ENCODE data around the gene LRP3. TPM values are rescaled to one million over a fixed set of nuclear protein-coding genes. Genes with fewer than 3 reads are reported as not detected.

The LRP3 gene
- polyA plus RNA-seq, 1 donor from 2014 or later: 60.1 TPM

DNA sequence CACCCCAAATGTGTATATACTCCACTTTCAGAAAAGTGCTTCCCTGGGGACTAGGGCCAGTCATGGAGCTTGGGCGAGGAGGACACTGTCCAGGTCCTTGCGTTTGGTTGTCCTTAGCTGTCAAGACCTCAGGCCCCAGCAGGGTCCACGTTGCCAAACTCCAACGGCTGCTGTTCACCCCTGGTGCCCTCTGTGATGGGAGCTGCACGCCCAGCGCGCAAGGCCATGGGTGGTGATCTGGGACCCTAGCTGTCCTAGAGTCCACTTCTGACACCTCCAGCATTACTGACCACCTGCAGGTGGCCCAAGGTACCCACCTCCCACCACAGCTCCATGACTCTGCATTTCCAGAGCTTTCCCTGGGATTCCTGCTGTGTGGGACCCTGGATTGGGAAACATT, 4.0 kb downstream of the LRP3 start:
- Histone ChIP-seq H3K4me3 (ENCODE audit: low read length) (no peak overlapping the region), H3K36me3 (ENCODE audit: insufficient read depth, low read length) (peaks cover 6% of the 10 kb centered on the region), H3K4me2 (ENCODE audit: low read length) (no peak overlapping the region), H3K27me3 (ENCODE audit: insufficient read depth, low read depth, low read length) (no peaks in the 10 kb centered on the region), H4K20me1 (ENCODE audit: insufficient read depth) (no peaks in the 10 kb centered on the region), H3F3A (ENCODE audit: insufficient read depth, low read length, poor library complexity, severe bottlenecking) (no peaks in the 10 kb centered on the region), H2AFZ (ENCODE audit: low read depth, low read length) (no peak overlapping the region), H3K9ac (ENCODE audit: low read length) (no peak overlapping the region), H3K9me3 (ENCODE audit: low read length) (no peaks in the 10 kb centered on the region), H3K9me2 (ENCODE audit: insufficient read depth, low read length) (no peaks in the 10 kb centered on the region), H3K79me2 (replicated peaks; ENCODE audit: insufficient read depth, low read length) (peaks cover 17% of the 10 kb centered on the region), H3K27ac (ENCODE audit: low read length) (no peak overlapping the region)
- TF ChIP-seq, protein P1, sequence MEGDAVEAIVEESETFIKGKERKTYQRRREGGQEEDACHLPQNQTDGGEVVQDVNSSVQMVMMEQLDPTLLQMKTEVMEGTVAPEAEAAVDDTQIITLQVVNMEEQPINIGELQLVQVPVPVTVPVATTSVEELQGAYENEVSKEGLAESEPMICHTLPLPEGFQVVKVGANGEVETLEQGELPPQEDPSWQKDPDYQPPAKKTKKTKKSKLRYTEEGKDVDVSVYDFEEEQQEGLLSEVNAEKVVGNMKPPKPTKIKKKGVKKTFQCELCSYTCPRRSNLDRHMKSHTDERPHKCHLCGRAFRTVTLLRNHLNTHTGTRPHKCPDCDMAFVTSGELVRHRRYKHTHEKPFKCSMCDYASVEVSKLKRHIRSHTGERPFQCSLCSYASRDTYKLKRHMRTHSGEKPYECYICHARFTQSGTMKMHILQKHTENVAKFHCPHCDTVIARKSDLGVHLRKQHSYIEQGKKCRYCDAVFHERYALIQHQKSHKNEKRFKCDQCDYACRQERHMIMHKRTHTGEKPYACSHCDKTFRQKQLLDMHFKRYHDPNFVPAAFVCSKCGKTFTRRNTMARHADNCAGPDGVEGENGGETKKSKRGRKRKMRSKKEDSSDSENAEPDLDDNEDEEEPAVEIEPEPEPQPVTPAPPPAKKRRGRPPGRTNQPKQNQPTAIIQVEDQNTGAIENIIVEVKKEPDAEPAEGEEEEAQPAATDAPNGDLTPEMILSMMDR (IDR thresholded peaks at IDR 0.05; ENCODE audit: poor library complexity, severe bottlenecking): no peak
- TF ChIP-seq RAD21 (conservative IDR thresholded peaks at IDR 0.05) (no peak), EZH2 (IDR thresholded peaks at IDR 0.05; ENCODE audit: borderline replicate concordance, insufficient read depth, low read length, poor library complexity, severe bottlenecking) (no peak)

DNA sequence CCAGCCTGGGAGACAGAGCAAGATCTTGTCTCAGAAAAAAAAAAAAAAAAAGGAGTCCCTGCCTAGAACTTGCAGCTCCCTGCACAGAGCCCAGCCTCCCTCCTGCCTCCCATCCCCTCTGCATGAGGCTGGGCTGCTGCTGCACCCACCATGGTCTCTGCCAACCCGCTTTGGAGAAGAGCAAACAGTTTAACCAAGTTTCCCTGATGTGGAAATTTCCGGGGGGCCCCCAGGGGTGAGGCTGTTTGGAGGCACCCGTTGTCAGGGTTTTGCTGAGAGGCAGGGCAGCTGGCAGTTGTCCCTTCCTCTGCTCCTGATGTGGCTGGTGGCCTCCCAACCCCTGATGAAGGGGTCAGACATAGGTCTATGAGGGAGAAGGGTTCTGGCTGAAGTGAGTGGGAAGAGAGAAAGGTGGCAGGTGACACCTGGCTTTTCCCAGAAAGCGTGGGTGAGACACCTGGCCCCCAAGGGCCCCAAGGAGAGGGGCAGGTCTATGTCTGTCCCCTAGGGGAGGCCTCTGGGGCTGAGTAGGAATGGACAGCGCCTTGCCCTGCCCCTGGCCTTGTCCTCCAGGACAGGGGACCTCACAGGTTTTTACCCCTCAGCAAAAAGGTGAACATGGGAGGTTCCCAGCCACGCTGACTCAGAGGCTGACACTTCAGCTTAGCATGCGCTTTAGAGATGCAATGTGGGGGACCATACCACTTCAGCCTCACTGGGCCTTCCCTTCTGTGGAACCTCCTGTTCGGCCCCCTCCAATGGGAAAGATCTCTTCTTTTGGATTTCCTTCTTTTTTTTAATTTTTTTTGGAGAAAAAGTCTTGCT, 5.5 kb downstream of the LRP3 start:
- Histone ChIP-seq H3K36me3 (ENCODE audit: insufficient read depth, low read length) (peaks cover 6% of the 10 kb centered on the region), H3K27ac (ENCODE audit: low read length) (no peak overlapping the region)
- TF ChIP-seq, protein P2, sequence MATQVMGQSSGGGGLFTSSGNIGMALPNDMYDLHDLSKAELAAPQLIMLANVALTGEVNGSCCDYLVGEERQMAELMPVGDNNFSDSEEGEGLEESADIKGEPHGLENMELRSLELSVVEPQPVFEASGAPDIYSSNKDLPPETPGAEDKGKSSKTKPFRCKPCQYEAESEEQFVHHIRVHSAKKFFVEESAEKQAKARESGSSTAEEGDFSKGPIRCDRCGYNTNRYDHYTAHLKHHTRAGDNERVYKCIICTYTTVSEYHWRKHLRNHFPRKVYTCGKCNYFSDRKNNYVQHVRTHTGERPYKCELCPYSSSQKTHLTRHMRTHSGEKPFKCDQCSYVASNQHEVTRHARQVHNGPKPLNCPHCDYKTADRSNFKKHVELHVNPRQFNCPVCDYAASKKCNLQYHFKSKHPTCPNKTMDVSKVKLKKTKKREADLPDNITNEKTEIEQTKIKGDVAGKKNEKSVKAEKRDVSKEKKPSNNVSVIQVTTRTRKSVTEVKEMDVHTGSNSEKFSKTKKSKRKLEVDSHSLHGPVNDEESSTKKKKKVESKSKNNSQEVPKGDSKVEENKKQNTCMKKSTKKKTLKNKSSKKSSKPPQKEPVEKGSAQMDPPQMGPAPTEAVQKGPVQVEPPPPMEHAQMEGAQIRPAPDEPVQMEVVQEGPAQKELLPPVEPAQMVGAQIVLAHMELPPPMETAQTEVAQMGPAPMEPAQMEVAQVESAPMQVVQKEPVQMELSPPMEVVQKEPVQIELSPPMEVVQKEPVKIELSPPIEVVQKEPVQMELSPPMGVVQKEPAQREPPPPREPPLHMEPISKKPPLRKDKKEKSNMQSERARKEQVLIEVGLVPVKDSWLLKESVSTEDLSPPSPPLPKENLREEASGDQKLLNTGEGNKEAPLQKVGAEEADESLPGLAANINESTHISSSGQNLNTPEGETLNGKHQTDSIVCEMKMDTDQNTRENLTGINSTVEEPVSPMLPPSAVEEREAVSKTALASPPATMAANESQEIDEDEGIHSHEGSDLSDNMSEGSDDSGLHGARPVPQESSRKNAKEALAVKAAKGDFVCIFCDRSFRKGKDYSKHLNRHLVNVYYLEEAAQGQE (IDR thresholded peaks at IDR 0.05; ENCODE audit: borderline replicate concordance): no peak

DNA sequence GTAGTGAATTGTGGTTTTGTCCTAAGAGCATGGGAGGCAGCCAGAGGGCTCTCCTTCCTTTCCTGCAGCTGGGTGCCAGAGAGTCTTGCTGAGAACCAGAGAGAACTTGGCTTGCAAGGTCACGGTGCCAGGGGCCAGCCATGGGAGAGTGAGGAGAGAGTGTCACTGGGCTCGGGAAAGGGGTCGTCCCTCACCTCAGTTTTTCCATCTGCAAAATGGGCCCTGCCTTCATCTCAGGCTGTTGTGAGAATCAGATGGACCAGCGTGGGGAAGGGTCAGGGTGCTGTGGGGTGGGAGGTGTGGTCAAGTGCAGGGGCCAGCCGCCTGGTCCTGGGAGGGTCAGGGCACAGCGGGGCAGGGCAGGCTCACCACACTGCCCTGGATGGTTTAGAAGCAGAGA, 7.3 kb downstream of the LRP3 start:
- H4K20me1 ChIP-seq (ENCODE audit: insufficient read depth): no peaks in the 10 kb centered on the region
- H3K4me3 ChIP-seq (ENCODE audit: low read length): no peak overlapping the region
- peaks cover 6% of the 10 kb centered on the region for H3K36me3 ChIP-seq (ENCODE audit: insufficient read depth, low read length)
- no peaks in the 10 kb centered on the region for H3K9me3 ChIP-seq (ENCODE audit: low read length)
- no peak overlapping the region for H2AFZ ChIP-seq (ENCODE audit: low read depth, low read length)
- no peak overlapping the region for H3K9ac ChIP-seq (ENCODE audit: low read length)
- H3K27ac ChIP-seq (ENCODE audit: low read length): no peak overlapping the region
- no peaks in the 10 kb centered on the region for H3K9me2 ChIP-seq (ENCODE audit: insufficient read depth, low read length)
- TF ChIP-seq TAF1 (IDR thresholded peaks at IDR 0.05; ENCODE audit: low read depth) (no peak), RAD21 (conservative IDR thresholded peaks at IDR 0.05) (no peak), EP300 (conservative IDR thresholded peaks at IDR 0.05; ENCODE audit: poor library complexity, severe bottlenecking) (no peak), MXI1 (conservative IDR thresholded peaks at IDR 0.05; ENCODE audit: poor library complexity, severe bottlenecking) (no peak), SMC3 (conservative IDR thresholded peaks at IDR 0.05; ENCODE audit: poor library complexity) (no peak), EZH2 (IDR thresholded peaks at IDR 0.05; ENCODE audit: borderline replicate concordance, insufficient read depth, low read length, poor library complexity, severe bottlenecking) (no peak), POLR2AphosphoS5 (IDR thresholded peaks at IDR 0.05) (no peak)
- TF ChIP-seq, protein P2 (IDR thresholded peaks at IDR 0.05; ENCODE audit: borderline replicate concordance): no peak
- TF ChIP-seq, protein P1 (IDR thresholded peaks at IDR 0.05; ENCODE audit: poor library complexity, severe bottlenecking): no peak
- H3K79me2 ChIP-seq (replicated peaks; ENCODE audit: insufficient read depth, low read length): no peaks in the 10 kb centered on the region
- no peaks in the 10 kb centered on the region for H3K27me3 ChIP-seq (ENCODE audit: insufficient read depth, low read depth, low read length)
- no peaks in the 10 kb centered on the region for H3F3A ChIP-seq (ENCODE audit: insufficient read depth, low read length, poor library complexity, severe bottlenecking)
- no peak overlapping the region for H3K4me2 ChIP-seq (ENCODE audit: low read length)

More for the DNA sequence above, 5.5 kb downstream of the LRP3 start:
- no peaks in the 10 kb centered on the region for H3K9me3 ChIP-seq (ENCODE audit: low read length)
- H3K9me2 ChIP-seq (ENCODE audit: insufficient read depth, low read length): no peaks in the 10 kb centered on the region
- H3K9ac ChIP-seq (ENCODE audit: low read length): no peak overlapping the region
- H4K20me1 ChIP-seq (ENCODE audit: insufficient read depth): no peaks in the 10 kb centered on the region
- H3F3A ChIP-seq (ENCODE audit: insufficient read depth, low read length, poor library complexity, severe bottlenecking): no peaks in the 10 kb centered on the region
- no peaks in the 10 kb centered on the region for H3K27me3 ChIP-seq (ENCODE audit: insufficient read depth, low read depth, low read length)
- no peak overlapping the region for H3K4me3 ChIP-seq (ENCODE audit: low read length)
- H2AFZ ChIP-seq (ENCODE audit: low read depth, low read length): no peak overlapping the region
- H3K4me2 ChIP-seq (ENCODE audit: low read length): no peak overlapping the region
- H3K79me2 ChIP-seq (replicated peaks; ENCODE audit: insufficient read depth, low read length): peaks cover 14% of the 10 kb centered on the region

Data from neural cell (in vitro differentiated cells).